Subcutaneous abdominal adipose tissue (tissue), 5 donors: ENCODE results near the gene TM4SF4.
A peak's percentile ranks its signal among the peaks of the same experiment; 100 is the strongest.

Experiments used
- H3K27ac ChIP-seq: one replicate; pipeline ENCODE4 v1.7.0; 2013; ENCODE audit warnings: low read depth, mild to moderate bottlenecking, inconsistent platforms, low read length, moderate library complexity
- H3K27me3 ChIP-seq, 5 donors: one replicate each; pipeline ENCODE4 v1.7.0; 2013; ENCODE audit warnings: low read length in 5 of 5, inconsistent platforms in 1 of 5; ENCODE audit not compliant: control insufficient read depth in 5 of 5, insufficient read depth in 4 of 5
- H3K36me3 ChIP-seq, 5 donors: one replicate each; pipeline ENCODE4 v1.7.0; 2013; ENCODE audit warnings: low read length in 5 of 5; ENCODE audit not compliant: control insufficient read depth in 5 of 5, insufficient read depth in 5 of 5
- H3K4me1 ChIP-seq, 5 donors: one replicate each; pipeline ENCODE4 v1.7.0; 2013; ENCODE audit warnings: low read length in 5 of 5, mild to moderate bottlenecking in 3 of 5, moderate library complexity in 1 of 5; ENCODE audit not compliant: control insufficient read depth in 5 of 5, insufficient read depth in 5 of 5
- H3K4me3 ChIP-seq, 5 donors: one replicate each; pipeline ENCODE4 v1.7.0; 2013; ENCODE audit warnings: low read length in 5 of 5, low read depth in 1 of 5
- H3K9ac ChIP-seq, 5 donors: one replicate each; pipeline ENCODE4 v1.7.0; 2013; ENCODE audit warnings: low read length in 5 of 5, mild to moderate bottlenecking in 4 of 5, moderate library complexity in 3 of 5
- H3K9me3 ChIP-seq, 5 donors: one replicate each; pipeline ENCODE4 v1.7.0; 2013; ENCODE audit warnings: low read length in 5 of 5; ENCODE audit not compliant: control insufficient read depth in 5 of 5
- donor health status: healthy.
- donor health status: healthy.
- donor health status: healthy.
- donor health status: healthy.
- donor health status: healthy.

TM4SF4 gene

GRCh38 chr3:149480326-149481017, 6.0 kb downstream of the TM4SF4 start:
- Histone ChIP-seq H3K9ac (peak overlapping the region in 1 of 5 donors; percentile 10), H3K27ac (peak overlapping the region; percentile 27)

GRCh38 chr3:149481056-149481455, 6.6 kb downstream of the TM4SF4 start:
- Histone ChIP-seq H3K36me3 (no peaks in the 10 kb centered on the region), H3K27ac (no peak overlapping the region), H3K27me3 (no peaks in the 10 kb centered on the region), H3K4me1 (peaks cover 0 to 12% (median 6%) of the 10 kb centered on the region in 5 donors), H3K9ac (no peak overlapping the region), H3K9me3 (no peaks in the 10 kb centered on the region), H3K4me3 (no peak overlapping the region)

More at GRCh38 chr3:149480326-149481017, 6.0 kb downstream of the TM4SF4 start:
- Histone ChIP-seq H3K4me3 (no peak overlapping the region), H3K27me3 (no peaks in the 10 kb centered on the region), H3K4me1 (peaks cover 0 to 12% (median 6%) of the 10 kb centered on the region in 5 donors), H3K36me3 (no peaks in the 10 kb centered on the region), H3K9me3 (no peaks in the 10 kb centered on the region)

GRCh38 chr3:149481491-149481890, 7.0 kb downstream of the TM4SF4 start:
- H3K27me3 ChIP-seq = no peaks in the 10 kb centered on the region
- H3K4me1 ChIP-seq = peaks cover 0 to 12% (median 6%) of the 10 kb centered on the region in 5 donors
- no peaks in the 10 kb centered on the region for H3K36me3 ChIP-seq
- H3K9ac ChIP-seq = no peak overlapping the region
- H3K4me3 ChIP-seq = no peak overlapping the region
- H3K9me3 ChIP-seq = no peaks in the 10 kb centered on the region
- no peak overlapping the region for H3K27ac ChIP-seq

- Histone ChIP-seq H3K9me3 (no peaks in the 10 kb centered on the region), H3K27me3 (no peaks in the 10 kb centered on the region), H3K36me3 (no peaks in the 10 kb centered on the region), H3K4me3 (no peak overlapping the region), H3K4me1 (peaks cover 0 to 5% (median 0%) of the 10 kb centered on the region in 5 donors), H3K27ac (no peak overlapping the region), H3K9ac (no peak overlapping the region)
Observed at GRCh38 chr3:149486726-149487125, 12.2 kb downstream of the TM4SF4 start.

GRCh38 chr3:149487598-149488197, 13.2 kb downstream of the TM4SF4 start:
- Histone ChIP-seq H3K4me1 (peaks cover 0 to 5% (median 0%) of the 10 kb centered on the region in 5 donors), H3K9me3 (no peaks in the 10 kb centered on the region), H3K9ac (no peak overlapping the region), H3K4me3 (no peak overlapping the region), H3K27ac (no peak overlapping the region), H3K36me3 (no peaks in the 10 kb centered on the region), H3K27me3 (no peaks in the 10 kb centered on the region)

- Histone ChIP-seq H3K4me3 (no peak overlapping the region), H3K4me1 (peaks cover 0 to 8% (median 0%) of the 10 kb centered on the region in 5 donors), H3K9me3 (no peaks in the 10 kb centered on the region), H3K36me3 (no peaks in the 10 kb centered on the region), H3K27me3 (peaks cover 0 to 2% (median 0%) of the 10 kb centered on the region in 5 donors), H3K27ac (no peak overlapping the region), H3K9ac (no peak overlapping the region)
Observed at GRCh38 chr3:149489060-149489690, 14.7 kb downstream of the TM4SF4 start.

- Histone ChIP-seq H3K27ac (no peak overlapping the region), H3K4me3 (no peak overlapping the region), H3K4me1 (peaks cover 0 to 15% (median 9%) of the 10 kb centered on the region in 5 donors), H3K9ac (no peak overlapping the region), H3K36me3 (no peaks in the 10 kb centered on the region), H3K27me3 (peaks cover 0 to 2% (median 0%) of the 10 kb centered on the region in 5 donors), H3K9me3 (no peaks in the 10 kb centered on the region)
Observed at GRCh38 chr3:149490260-149490971, 15.9 kb downstream of the TM4SF4 start.

GRCh38 chr3:149493315-149494021, 19.0 kb downstream of the TM4SF4 start:
- H3K4me1 ChIP-seq = peaks cover 0 to 20% (median 10%) of the 10 kb centered on the region in 5 donors
- H3K4me3 ChIP-seq = no peak overlapping the region
- no peaks in the 10 kb centered on the region for H3K9me3 ChIP-seq
- peaks cover 0 to 2% (median 0%) of the 10 kb centered on the region in 5 donors for H3K27me3 ChIP-seq
- no peak overlapping the region for H3K27ac ChIP-seq
- no peaks in the 10 kb centered on the region for H3K36me3 ChIP-seq
- no peak overlapping the region for H3K9ac ChIP-seq

GRCh38 chr3:149494022-149494758, 19.7 kb downstream of the TM4SF4 start:
- no peaks in the 10 kb centered on the region for H3K9me3 ChIP-seq
- H3K4me3 ChIP-seq = no peak overlapping the region
- H3K4me1 ChIP-seq = peaks cover 0 to 20% (median 10%) of the 10 kb centered on the region in 5 donors
- H3K9ac ChIP-seq = no peak overlapping the region
- peaks cover 0 to 2% (median 0%) of the 10 kb centered on the region in 5 donors for H3K27me3 ChIP-seq
- H3K27ac ChIP-seq = no peak overlapping the region
- no peaks in the 10 kb centered on the region for H3K36me3 ChIP-seq
